ENCODE results near the gene MLN. TPM values are rescaled to one million over a fixed set of nuclear protein-coding genes. Genes with fewer than 3 reads are reported as not detected.
A peak's percentile ranks its signal among the peaks of the same experiment; 100 is the strongest.

The MLN gene
- total and polyA plus RNA-seq, 10 donors: not detected

DNA sequence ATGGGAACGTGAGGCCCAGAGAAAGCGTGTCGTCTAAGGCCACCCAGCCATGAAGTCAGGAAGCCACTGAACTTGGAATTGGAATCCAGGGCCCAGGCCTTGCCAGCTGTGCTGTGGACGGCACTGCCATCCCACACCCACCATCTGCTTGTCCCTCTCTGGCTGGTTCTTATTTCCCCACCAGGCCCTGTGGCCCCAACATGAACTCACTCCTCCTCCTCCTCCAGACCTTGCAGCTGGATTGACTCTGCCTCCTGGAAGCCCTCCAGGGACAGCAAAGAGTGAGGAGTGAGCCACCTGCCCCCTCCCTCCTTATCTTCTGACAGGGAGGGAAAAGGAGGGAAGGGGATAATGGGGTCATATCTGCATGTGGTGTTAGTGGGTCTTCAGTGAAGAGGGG, 41.1 kb downstream of the MLN start:
- 66 to 88% (median 79%) methylated on average over 4 of the region's 4 CpGs for WGBS, 5 donors
- Histone ChIP-seq H3K4me1 (peaks cover 0 to 31% (median 14%) of the 10 kb centered on the region in 6 donors), H3K36me3 (no peaks in the 10 kb centered on the region), H3K9me3 (no peaks in the 10 kb centered on the region), H3K4me3 (no peak overlapping the region), H3K27ac (peak overlapping the region in 2 of 8 donors; percentile 12 to 55), H3K27me3 (replicated peaks in 1 of 7) (peaks cover 0 to under 1% (median 0%) of the 10 kb centered on the region in 7 donors)
- no peak for DNase-seq
- intact Hi-C loops (cut with DNase I; ENCODE audit: low total_unique reads): no loop called here
- TF ChIP-seq POLR2AphosphoS5 (IDR thresholded peaks at IDR 0.05): peak in 1 of 3 donors; percentile 28
- TF ChIP-seq, protein P1, sequence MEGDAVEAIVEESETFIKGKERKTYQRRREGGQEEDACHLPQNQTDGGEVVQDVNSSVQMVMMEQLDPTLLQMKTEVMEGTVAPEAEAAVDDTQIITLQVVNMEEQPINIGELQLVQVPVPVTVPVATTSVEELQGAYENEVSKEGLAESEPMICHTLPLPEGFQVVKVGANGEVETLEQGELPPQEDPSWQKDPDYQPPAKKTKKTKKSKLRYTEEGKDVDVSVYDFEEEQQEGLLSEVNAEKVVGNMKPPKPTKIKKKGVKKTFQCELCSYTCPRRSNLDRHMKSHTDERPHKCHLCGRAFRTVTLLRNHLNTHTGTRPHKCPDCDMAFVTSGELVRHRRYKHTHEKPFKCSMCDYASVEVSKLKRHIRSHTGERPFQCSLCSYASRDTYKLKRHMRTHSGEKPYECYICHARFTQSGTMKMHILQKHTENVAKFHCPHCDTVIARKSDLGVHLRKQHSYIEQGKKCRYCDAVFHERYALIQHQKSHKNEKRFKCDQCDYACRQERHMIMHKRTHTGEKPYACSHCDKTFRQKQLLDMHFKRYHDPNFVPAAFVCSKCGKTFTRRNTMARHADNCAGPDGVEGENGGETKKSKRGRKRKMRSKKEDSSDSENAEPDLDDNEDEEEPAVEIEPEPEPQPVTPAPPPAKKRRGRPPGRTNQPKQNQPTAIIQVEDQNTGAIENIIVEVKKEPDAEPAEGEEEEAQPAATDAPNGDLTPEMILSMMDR (IDR thresholded peaks at IDR 0.05 in 8 of 11, conservative IDR thresholded peaks at IDR 0.05 in 3 of 11): no peak

DNA sequence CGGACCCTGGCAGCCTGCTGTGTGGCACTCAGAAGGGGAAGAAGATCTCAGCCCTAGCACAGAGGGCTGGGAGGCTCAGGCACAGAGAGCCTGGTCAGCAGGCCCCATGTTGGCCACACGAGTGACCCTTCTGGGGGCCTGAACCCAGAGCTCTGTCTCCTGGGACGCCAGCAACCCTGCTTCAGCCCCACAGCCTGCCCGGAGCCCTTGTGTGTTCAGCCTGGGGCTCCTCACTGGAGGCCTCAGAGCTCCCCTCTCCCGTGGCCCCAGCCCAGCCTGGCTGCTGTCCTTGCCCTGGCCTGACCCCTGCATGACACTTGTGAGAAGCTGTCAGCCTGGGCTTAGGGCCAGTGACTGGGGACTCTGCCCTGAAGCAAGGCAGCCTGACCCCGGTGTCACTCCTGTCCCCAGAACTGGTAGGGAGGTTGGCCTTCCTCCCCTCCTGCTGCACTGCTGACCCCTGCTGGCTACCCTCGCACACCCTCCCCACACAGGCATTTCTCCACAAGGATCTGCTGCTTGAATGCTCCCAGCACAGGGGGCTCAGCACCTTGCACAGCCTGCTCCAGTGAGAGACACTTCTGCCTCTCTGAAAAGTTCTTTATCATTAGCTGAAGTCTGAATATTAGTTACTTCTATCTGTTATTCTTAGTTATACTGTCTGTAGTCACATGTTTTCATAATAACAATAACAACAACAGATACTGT, 41.7 kb downstream of the MLN start:
- peaks cover 0 to 31% (median 14%) of the 10 kb centered on the region in 6 donors for H3K4me1 ChIP-seq
- H3K36me3 ChIP-seq: no peaks in the 10 kb centered on the region
- no peak overlapping the region for H3K4me3 ChIP-seq
- TF ChIP-seq, protein P1 (IDR thresholded peaks at IDR 0.05 in 8 of 11, conservative IDR thresholded peaks at IDR 0.05 in 3 of 11): peak; percentile 18 to 78 (median 56)
- TF ChIP-seq POLR2AphosphoS5 (IDR thresholded peaks at IDR 0.05): peak; percentile 63 to 87 (median 75)
- no peak for TF ChIP-seq POLR2A (IDR thresholded peaks at IDR 0.05)
- H3K9me3 ChIP-seq: no peaks in the 10 kb centered on the region
- H3K27me3 ChIP-seq (replicated peaks in 1 of 7): no peaks in the 10 kb centered on the region
- WGBS, 5 donors: 34 to 67% (median 55%) methylated on average over 6 to 7 of the region's 7 CpGs
- intact Hi-C loops (cut with DNase I; ENCODE audit: low total_unique reads): no loop called here
- DNase-seq: peak; percentile 84
- H3K27ac ChIP-seq: peak overlapping the region in 5 of 8 donors; percentile 54 to 67 (median 60)

DNA sequence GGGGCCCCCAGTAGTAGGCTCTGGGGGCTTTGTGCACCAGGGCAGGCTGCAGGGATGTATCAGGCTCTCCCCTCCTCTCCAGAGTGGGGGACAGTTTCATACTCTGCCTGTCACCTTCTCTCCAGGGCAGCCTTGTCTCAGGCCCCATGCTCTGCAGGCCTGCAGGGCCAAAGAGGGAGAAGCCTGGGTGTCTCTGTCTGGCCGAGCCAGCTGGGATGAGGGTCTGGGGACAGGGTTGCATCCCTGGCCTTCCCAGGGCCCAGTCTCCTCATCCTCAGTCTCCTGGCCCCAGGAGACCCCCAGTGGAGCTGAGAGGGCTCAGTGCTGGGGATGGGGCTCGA, 42.3 kb downstream of the MLN start:
- no peaks in the 10 kb centered on the region for H3K36me3 ChIP-seq
- no peak for TF ChIP-seq POLR2AphosphoS5 (IDR thresholded peaks at IDR 0.05)
- TF ChIP-seq POLR2A (IDR thresholded peaks at IDR 0.05): no peak
- TF ChIP-seq, protein P1 (IDR thresholded peaks at IDR 0.05 in 8 of 11, conservative IDR thresholded peaks at IDR 0.05 in 3 of 11): no peak
- 60 to 100% (median 81%) methylated on average over 1 to 2 of the region's 2 CpGs for WGBS, 5 donors
- peaks cover 0 to 31% (median 14%) of the 10 kb centered on the region in 6 donors for H3K4me1 ChIP-seq
- intact Hi-C loops (cut with DNase I; ENCODE audit: low total_unique reads): no loop called here
- no peaks in the 10 kb centered on the region for H3K27me3 ChIP-seq (replicated peaks in 1 of 7)
- DNase-seq: no peak
- no peaks in the 10 kb centered on the region for H3K9me3 ChIP-seq
- H3K4me3 ChIP-seq: no peak overlapping the region
- H3K27ac ChIP-seq: peak overlapping the region in 5 of 8 donors; percentile 54 to 67 (median 60)

DNA sequence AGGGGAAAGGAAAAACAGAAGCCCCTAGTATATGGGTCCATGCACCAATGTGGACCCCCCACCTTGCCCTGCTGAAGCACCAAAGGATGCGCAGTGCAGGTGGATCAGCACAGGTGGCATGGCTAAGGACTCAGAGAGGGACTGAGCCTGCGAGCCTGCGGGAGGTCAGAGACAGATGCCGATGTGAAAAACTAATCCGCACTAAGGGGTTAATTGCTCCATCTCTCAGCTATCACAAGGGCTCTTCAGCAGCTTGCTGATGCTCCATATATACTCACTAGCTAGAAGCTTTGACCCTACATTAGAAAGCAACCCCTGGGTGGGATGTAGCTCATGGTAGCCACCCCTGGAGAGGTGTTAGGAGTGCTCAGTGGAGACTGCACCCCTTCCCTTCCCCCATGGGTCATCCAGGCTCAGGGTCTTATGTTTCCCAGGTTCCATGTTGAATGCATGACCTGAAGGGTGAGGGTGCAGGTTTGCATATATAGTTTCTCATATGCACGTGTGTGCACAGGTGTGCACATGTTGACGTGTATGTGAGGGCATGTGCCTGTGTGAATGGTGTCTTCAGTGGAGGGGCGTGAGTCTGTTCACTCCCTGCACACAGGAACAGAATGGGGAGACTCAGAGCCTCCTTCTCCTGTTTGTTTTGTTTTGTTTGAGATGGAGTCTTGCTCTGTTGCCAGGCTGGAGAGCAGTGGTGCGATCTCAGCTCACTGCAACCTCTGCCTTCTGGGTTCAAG, 43.7 kb downstream of the MLN start:
- Histone ChIP-seq H3K4me1 (peaks cover 0 to 31% (median 14%) of the 10 kb centered on the region in 6 donors), H3K27ac (no peak overlapping the region), H3K27me3 (replicated peaks in 1 of 7) (no peaks in the 10 kb centered on the region), H3K4me3 (no peak overlapping the region), H3K36me3 (no peaks in the 10 kb centered on the region), H3K9me3 (no peaks in the 10 kb centered on the region)
- WGBS, 5 donors: 85 to 93% (median 88%) methylated on average over 9 of the region's 9 CpGs
- no peak for TF ChIP-seq POLR2AphosphoS5 (IDR thresholded peaks at IDR 0.05)
- TF ChIP-seq POLR2A (IDR thresholded peaks at IDR 0.05): no peak
- TF ChIP-seq, protein P1 (IDR thresholded peaks at IDR 0.05 in 8 of 11, conservative IDR thresholded peaks at IDR 0.05 in 3 of 11): no peak
- intact Hi-C loops (cut with DNase I; ENCODE audit: low total_unique reads): no loop called here
- DNase-seq: no peak
